ENCODE data around the gene C1orf21.

C1orf21 gene

GRCh38 chr1:184482136-184482535 is 95.3 kb downstream of the C1orf21 start:
- no peak overlapping the region for H3K9ac ChIP-seq (ENCODE audit: insufficient read length)
- H3K36me3 ChIP-seq (ENCODE audit: insufficient read depth, low read length), result peaks cover 25% of the 10 kb centered on the region
- TF ChIP-seq POLR2AphosphoS5 (IDR thresholded peaks at IDR 0.05; ENCODE audit: borderline replicate concordance, low read depth, low read length) (no peak), EZH2 (IDR thresholded peaks at IDR 0.05) (no peak), FOXP2 (optimal IDR thresholded peaks at IDR 0.05; ENCODE audit: control extremely low read depth, extremely low read length, insufficient read depth) (no peak)
- DNase-seq (ENCODE audit: low read depth, low spot score), result no peak
- H3K27ac ChIP-seq, result no peak overlapping the region
- H3K9me3 ChIP-seq (ENCODE audit: low read depth, low read length), result no peaks in the 10 kb centered on the region
- no peak overlapping the region for H3K4me3 ChIP-seq

- H3K36me3 ChIP-seq (ENCODE audit: insufficient read depth, low read length), result peaks cover 17% of the 10 kb centered on the region
- no peaks in the 10 kb centered on the region for H3K9me3 ChIP-seq (ENCODE audit: low read depth, low read length)
- H3K27ac ChIP-seq, result no peak overlapping the region
- no peak for TF ChIP-seq POLR2AphosphoS5 (IDR thresholded peaks at IDR 0.05; ENCODE audit: borderline replicate concordance, low read depth, low read length)
- no peak for TF ChIP-seq FOXP2 (optimal IDR thresholded peaks at IDR 0.05; ENCODE audit: control extremely low read depth, extremely low read length, insufficient read depth)
- no peak for TF ChIP-seq EZH2 (IDR thresholded peaks at IDR 0.05)
- H3K9ac ChIP-seq (ENCODE audit: insufficient read length), result no peak overlapping the region
- no peak for DNase-seq (ENCODE audit: low read depth, low spot score)
- no peak overlapping the region for H3K4me3 ChIP-seq
Measured at GRCh38 chr1:184483101-184483683, 96.4 kb downstream of the C1orf21 start.

GRCh38 chr1:184485751-184486723 is 99.2 kb downstream of the C1orf21 start:
- Histone ChIP-seq H3K27ac (no peak overlapping the region), H3K4me3 (no peak overlapping the region), H3K9me3 (ENCODE audit: low read depth, low read length) (no peaks in the 10 kb centered on the region), H3K9ac (ENCODE audit: insufficient read length) (no peak overlapping the region), H3K36me3 (ENCODE audit: insufficient read depth, low read length) (peaks cover 7% of the 10 kb centered on the region; the same call in 1 of the 2 replicates)
- no peak for DNase-seq (ENCODE audit: low read depth, low spot score)
- TF ChIP-seq POLR2AphosphoS5 (IDR thresholded peaks at IDR 0.05; ENCODE audit: borderline replicate concordance, low read depth, low read length) (no peak), EZH2 (IDR thresholded peaks at IDR 0.05) (no peak), FOXP2 (optimal IDR thresholded peaks at IDR 0.05; ENCODE audit: control extremely low read depth, extremely low read length, insufficient read depth) (no peak)

- H3K9me3 ChIP-seq (ENCODE audit: low read depth, low read length), result no peaks in the 10 kb centered on the region
- no peak overlapping the region for H3K4me3 ChIP-seq
- no peak overlapping the region for H3K9ac ChIP-seq (ENCODE audit: insufficient read length)
- no peak for DNase-seq (ENCODE audit: low read depth, low spot score)
- no peak for TF ChIP-seq POLR2AphosphoS5 (IDR thresholded peaks at IDR 0.05; ENCODE audit: borderline replicate concordance, low read depth, low read length)
- TF ChIP-seq EZH2 (IDR thresholded peaks at IDR 0.05), result no peak
- no peak for TF ChIP-seq FOXP2 (optimal IDR thresholded peaks at IDR 0.05; ENCODE audit: control extremely low read depth, extremely low read length, insufficient read depth)
- peaks cover 7% of the 10 kb centered on the region; the same call in 1 of the 2 replicates for H3K36me3 ChIP-seq (ENCODE audit: insufficient read depth, low read length)
- no peak overlapping the region for H3K27ac ChIP-seq
Measured at GRCh38 chr1:184486761-184487445, 100.1 kb downstream of the C1orf21 start.

GRCh38 chr1:184487531-184488193 is 100.8 kb downstream of the C1orf21 start:
- H3K27ac ChIP-seq, result no peak overlapping the region
- no peak for DNase-seq (ENCODE audit: low read depth, low spot score)
- TF ChIP-seq EZH2 (IDR thresholded peaks at IDR 0.05) (no peak), FOXP2 (optimal IDR thresholded peaks at IDR 0.05; ENCODE audit: control extremely low read depth, extremely low read length, insufficient read depth) (no peak), POLR2AphosphoS5 (IDR thresholded peaks at IDR 0.05; ENCODE audit: borderline replicate concordance, low read depth, low read length) (no peak)
- H3K9me3 ChIP-seq (ENCODE audit: low read depth, low read length), result no peaks in the 10 kb centered on the region
- H3K9ac ChIP-seq (ENCODE audit: insufficient read length), result no peak overlapping the region
- H3K4me3 ChIP-seq, result no peak overlapping the region
- peaks cover 7% of the 10 kb centered on the region; the same call in 1 of the 2 replicates for H3K36me3 ChIP-seq (ENCODE audit: insufficient read depth, low read length)

GRCh38 chr1:184489908-184490307 is 103.1 kb downstream of the C1orf21 start:
- Histone ChIP-seq H3K36me3 (ENCODE audit: insufficient read depth, low read length) (no peaks in the 10 kb centered on the region), H3K4me3 (no peak overlapping the region), H3K27ac (no peak overlapping the region), H3K9ac (ENCODE audit: insufficient read length) (no peak overlapping the region), H3K9me3 (ENCODE audit: low read depth, low read length) (no peaks in the 10 kb centered on the region)
- no peak for DNase-seq (ENCODE audit: low read depth, low spot score)
- TF ChIP-seq POLR2AphosphoS5 (IDR thresholded peaks at IDR 0.05; ENCODE audit: borderline replicate concordance, low read depth, low read length), result no peak
- TF ChIP-seq FOXP2 (optimal IDR thresholded peaks at IDR 0.05; ENCODE audit: control extremely low read depth, extremely low read length, insufficient read depth), result no peak
- no peak for TF ChIP-seq EZH2 (IDR thresholded peaks at IDR 0.05)

- H3K9ac ChIP-seq (ENCODE audit: insufficient read length), result no peak overlapping the region
- H3K9me3 ChIP-seq (ENCODE audit: low read depth, low read length), result no peaks in the 10 kb centered on the region
- TF ChIP-seq EZH2 (IDR thresholded peaks at IDR 0.05) (no peak), POLR2AphosphoS5 (IDR thresholded peaks at IDR 0.05; ENCODE audit: borderline replicate concordance, low read depth, low read length) (no peak), FOXP2 (optimal IDR thresholded peaks at IDR 0.05; ENCODE audit: control extremely low read depth, extremely low read length, insufficient read depth) (no peak)
- no peak for DNase-seq (ENCODE audit: low read depth, low spot score)
- peak overlapping the region; percentile 22; the same call in 1 of the 2 replicates for H3K27ac ChIP-seq
- no peaks in the 10 kb centered on the region for H3K36me3 ChIP-seq (ENCODE audit: insufficient read depth, low read length)
- no peak overlapping the region for H3K4me3 ChIP-seq
Measured at GRCh38 chr1:184492536-184492935, 105.7 kb downstream of the C1orf21 start.
